Fibroblast of peridontal ligament (primary cell): ENCODE measurements around the gene NSMCE1.

ENCODE experiments used
- DNase-seq: peaks from one replicate; pipeline ENCODE4 v3.0.0-alpha.2; 2010; ENCODE audit errors: extremely low read depth

The NSMCE1 gene

GRCh38 chr16:27232061-27232900, 36.3 kb downstream of the NSMCE1 start:
- no peak for DNase-seq

- no peak for DNase-seq
Measured at GRCh38 chr16:27231692-27232060, 36.9 kb downstream of the NSMCE1 start.

GRCh38 chr16:27230562-27231001, 38.0 kb downstream of the NSMCE1 start:
- DNase-seq: no peak

- no peak for DNase-seq
Measured at GRCh38 chr16:27229891-27230470, 38.6 kb downstream of the NSMCE1 start.

- DNase-seq: no peak
Measured at GRCh38 chr16:27228621-27229501, 39.7 kb downstream of the NSMCE1 start.

- no peak for DNase-seq
Measured at GRCh38 chr16:27228045-27228444, 40.5 kb downstream of the NSMCE1 start.

- no peak for DNase-seq
Measured at GRCh38 chr16:27226976-27227705, 41.4 kb downstream of the NSMCE1 start.

- DNase-seq: no peak
Measured at GRCh38 chr16:27226476-27226875, 42.1 kb downstream of the NSMCE1 start.

GRCh38 chr16:27225536-27226360, 42.8 kb downstream of the NSMCE1 start:
- no peak for DNase-seq

- no peak for DNase-seq
Measured at GRCh38 chr16:27224741-27225300, 43.8 kb downstream of the NSMCE1 start.

GRCh38 chr16:27224271-27224737, 44.3 kb downstream of the NSMCE1 start:
- DNase-seq: no peak

GRCh38 chr16:27223701-27224100, 44.9 kb downstream of the NSMCE1 start:
- DNase-seq: no peak

GRCh38 chr16:27223226-27223610, 45.4 kb downstream of the NSMCE1 start:
- no peak for DNase-seq

- DNase-seq: no peak
Measured at GRCh38 chr16:27222249-27223225, 46.0 kb downstream of the NSMCE1 start.

- no peak for DNase-seq
Measured at GRCh38 chr16:27221576-27222248, 46.9 kb downstream of the NSMCE1 start.

GRCh38 chr16:27220991-27221390, 47.6 kb downstream of the NSMCE1 start:
- DNase-seq: no peak

- no peak for DNase-seq
Measured at GRCh38 chr16:27220527-27220926, 48.0 kb downstream of the NSMCE1 start.

- DNase-seq: no peak
Measured at GRCh38 chr16:27220120-27220519, 48.5 kb downstream of the NSMCE1 start.

- no peak for DNase-seq
Measured at GRCh38 chr16:27219161-27219560, 49.4 kb downstream of the NSMCE1 start.
